K562 (cell line): ENCODE measurements around the gene EMILIN1. TPM values are rescaled to one million over a fixed set of nuclear protein-coding genes. Genes with fewer than 3 reads are reported as not detected.

ENCODE experiments used
- ATAC-seq: fragments of 200-7000 bp; cut with Tn5 transposase; 3 replicates; pipeline ENCODE4 v1.9.1; 2020; ENCODE audit warnings: moderate library complexity
- BruUV-seq: library from RNA; stranded (reverse); fragments of 400-500 nt; replicated peaks from 2 replicates; lab custom pipeline; 2021; lab: Mats Ljungman, UMichigan
- CTCF ChIA-PET: fragments of 300-600 bp; formaldehyde crosslinking; extraction: SDS; loops from one replicate; lab custom pipeline; 2021; ENCODE audit warnings: low intra/inter-chr PET ratio; lab: Yijun Ruan, JAX
- POLR2A ChIA-PET: fragments of 300-600, 350-650 bp; sonication (Branson Sonifier 250); formaldehyde crosslinking; extraction: SDS; loops from one replicate; lab custom pipeline; 2021; ENCODE audit warnings: antibody characterized with exemption, inconsistent platforms; lab: Yijun Ruan, JAX
- DNase-seq, 4 experiments: peaks; one replicate each; pipeline versions ENCODE4 v3.0.0 to v3.0.0-alpha.2; 2011 to 2018; ENCODE audit warnings: low spot score in 3 of 4, mixed read lengths in 3 of 4; ENCODE audit errors: extremely low read depth in 1 of 4
- FAIRE-seq: peaks from 2 replicates; lab custom pipeline; 2011; peaks lifted over from hg19 to GRCh38; lab: Jason Lieb, UNC
- H2AFZ ChIP-seq: 2 replicates; pipeline ENCODE4 v1.6.0; 2011; ENCODE audit warnings: low read depth, low read length, control low read depth, inconsistent platforms
- H3K27ac ChIP-seq: fragments of 200-600 bp; 3 replicates; pipeline ENCODE4 v1.8.0; 2011; ENCODE audit warnings: low read depth, mild to moderate bottlenecking, control low read depth, inconsistent platforms, low read length, moderate library complexity, mixed read lengths; ENCODE audit errors: extremely low read depth
- H3K27me3 ChIP-seq, 2 experiments: fragments of 300-600 bp in 1 of 2; 2 replicates in 1 of 2; 3 replicates in 1 of 2; pipeline versions ENCODE4 v1.6.0 to v1.8.0; 2011; ENCODE audit warnings: inconsistent platforms in 2 of 2, low read length in 2 of 2, mild to moderate bottlenecking in 1 of 2, mixed read lengths in 1 of 2, moderate library complexity in 1 of 2; ENCODE audit not compliant: control insufficient read depth in 2 of 2, insufficient read depth in 2 of 2
- H3K36me3 ChIP-seq: fragments of 300-600 bp; 3 replicates; pipeline ENCODE4 v1.8.0; 2011; ENCODE audit warnings: mild to moderate bottlenecking, low read length, inconsistent platforms; ENCODE audit not compliant: control insufficient read depth, insufficient read depth
- H3K4me1 ChIP-seq, 2 experiments: fragments of 200-600 bp in 1 of 2; replicated peaks in 1 of 2; 2 replicates in 1 of 2; 3 replicates in 1 of 2; pipeline versions ENCODE4 v1.5.1 to v1.8.0; 2011; ENCODE audit warnings: inconsistent platforms in 2 of 2, low read length in 2 of 2, mild to moderate bottlenecking in 1 of 2, mixed read lengths in 1 of 2, moderate library complexity in 1 of 2; ENCODE audit not compliant: control insufficient read depth in 2 of 2, insufficient read depth in 2 of 2
- H3K4me2 ChIP-seq: 2 replicates; pipeline ENCODE4 v1.6.1; 2011; ENCODE audit warnings: low read length, control low read depth, inconsistent platforms, mixed read lengths; ENCODE audit not compliant: insufficient read depth
- H3K4me3 ChIP-seq: fragments of 200-600 bp; sonication (generic), shearing (Covaris generic); 2 replicates; pipeline ENCODE4 v1.5.1; 2016; ENCODE audit warnings: control low read depth, inconsistent platforms
- H3K79me2 ChIP-seq: fragments of 200-600 bp; 3 replicates; pipeline ENCODE4 v1.8.0; 2011; ENCODE audit warnings: low read length, inconsistent platforms; ENCODE audit not compliant: control insufficient read depth, insufficient read depth
- H3K9ac ChIP-seq, 2 experiments: 2 replicates each; pipeline versions ENCODE4 v1.6.0 to v1.6.1; 2011; ENCODE audit warnings: low read depth in 2 of 2, low read length in 2 of 2, control low read depth in 1 of 2, inconsistent platforms in 1 of 2, mild to moderate bottlenecking in 1 of 2, mixed read lengths in 1 of 2; ENCODE audit not compliant: insufficient read depth in 1 of 2
- H3K9me1 ChIP-seq: one replicate; pipeline ENCODE4 v1.6.0; 2011; ENCODE audit warnings: inconsistent platforms, mild to moderate bottlenecking, low read length, moderate library complexity; ENCODE audit not compliant: control insufficient read depth, insufficient read depth
- H3K9me3 ChIP-seq: replicated peaks from 2 replicates; pipeline ENCODE4 v1.5.1; 2011; ENCODE audit warnings: low read depth, low read length, inconsistent platforms; ENCODE audit not compliant: control insufficient read depth, insufficient read depth
- H4K20me1 ChIP-seq: replicated peaks from 2 replicates; pipeline ENCODE4 v1.6.1; 2011; ENCODE audit warnings: low read length, inconsistent platforms, mixed read lengths; ENCODE audit not compliant: control insufficient read depth, insufficient read depth
- CREB3L1 ChIP-seq: fragments of 450-650 bp; IDR thresholded peaks from 2 replicates; pipeline ENCODE4 v1.6.1; 2014; ENCODE audit warnings: low read depth, mild to moderate bottlenecking, moderate library complexity, borderline replicate concordance
- FOXA1 ChIP-seq: fragments of 450-650 bp; IDR thresholded peaks from 2 replicates; pipeline ENCODE4 v1.6.1; 2016; ENCODE audit warnings: mild to moderate bottlenecking, borderline replicate concordance
- KLF13 ChIP-seq: fragments of 450-650 bp; IDR thresholded peaks from 2 replicates; pipeline ENCODE4 v1.6.1; 2016; ENCODE audit warnings: missing genetic modification characterization, low read depth, mild to moderate bottlenecking, missing compliant biosample characterization, moderate library complexity, borderline replicate concordance
- KLF16 ChIP-seq: IDR thresholded peaks from 2 replicates; pipeline ENCODE4 v1.6.1; 2016; ENCODE audit warnings: antibody characterized with exemption
- MEF2D ChIP-seq: conservative IDR thresholded peaks from 2 replicates; pipeline ENCODE4 v1.6.1; 2016; ENCODE audit warnings: low read depth, missing genetic modification characterization, missing compliant biosample characterization
- SIN3A ChIP-seq, 2 experiments: fragments of 150-350 bp in 1 of 2; IDR thresholded peaks; 2 replicates each; pipeline ENCODE4 v1.6.1; 2011 to 2016; ENCODE audit warnings: borderline replicate concordance in 2 of 2, low read depth in 2 of 2, low read length in 2 of 2, mild to moderate bottlenecking in 2 of 2, moderate library complexity in 2 of 2; ENCODE audit not compliant: control insufficient read depth in 1 of 2
- STAT5B ChIP-seq: fragments of 250-450 bp; sonication (Bioruptor Pico); IDR thresholded peaks from 2 replicates; pipeline ENCODE4 v1.8.0; 2021; ENCODE audit warnings: mild to moderate bottlenecking, inconsistent platforms
- ZBTB9 ChIP-seq: fragments of 450-650 bp; formaldehyde crosslinking; IDR thresholded peaks from 2 replicates; pipeline ENCODE4 v1.4.0; 2020; ENCODE audit warnings: mild to moderate bottlenecking, moderate library complexity
- ZKSCAN8 ChIP-seq: fragments of 200-800 bp; sonication (Bioruptor generic); IDR thresholded peaks from 2 replicates; pipeline ENCODE4 v1.6.1; 2016; ENCODE audit warnings: missing genetic modification characterization, missing compliant biosample characterization
- WGBS: fragments of 100-300 bp; shearing (Covaris generic); methylation state at CpG from one replicate; pipeline ENCODE4 v1.1.6; 2016; ENCODE audit warnings: low coverage, mixed read lengths; ENCODE audit not compliant: insufficient coverage; ENCODE audit errors: missing lambda C conversion rate; 5-methylcytosine and 5-hydroxymethylcytosine counted together
- in situ Hi-C: fragments of 300-500 bp; cut with MboI; formaldehyde crosslinking; loops from 4 replicates; pipeline ENCODE4 v1.15.0; 2018; ENCODE audit warnings: inconsistent platforms, mixed read lengths
- intact Hi-C: fragments of 100-400 bp; cut with micrococcal nuclease; formaldehyde crosslinking; loops from 2 replicates; pipeline ENCODE4 v1.14.2; 2022
- polyA plus RNA-seq, 8 experiments: library from polyadenylated mRNA; depleted of rRNA in 4 of 8; stranded (reverse) in 5 of 8; unstranded in 3 of 8; fragments of >200 nt; fragmentation: Nextera tagmentation in 2 of 8; fragmentation: Illumina TruSeq in 1 of 8; extraction: Ambion mirVana in 2 of 8; extraction: Trizol in 1 of 8; gene quantifications; 2 replicates each; pipeline versions ENCODE4 v1.2.1 to v1.2.3, GENCODE V29; 2011 to 2014; ENCODE audit warnings: inconsistent platforms in 1 of 8, missing spikeins in 1 of 8
- total RNA-seq, 7 experiments: library from RNA; depleted of rRNA in 6 of 7; stranded (reverse); fragments of >200 nt in 6 of 7; fragmentation: Illumina TruSeq in 2 of 7; extraction: Trizol in 2 of 7; gene quantifications; 2 replicates each; pipeline versions ENCODE4 v1.2.1 to v1.2.3, GENCODE V29; 2011 to 2021; ENCODE audit warnings: low replicate concordance in 1 of 7

The EMILIN1 gene
- total and polyA plus RNA-seq, 9 of the 15 experiments (the other 6 are each of a cell fraction or from before 2014, with no cell fraction given) = 0.04 to 2.7 (median 0.54) TPM; not detected in 2

GRCh38 chr2:27054721-27055120, 23.7 kb upstream of the EMILIN1 start:
- H2AFZ ChIP-seq = no peak overlapping the region
- H3K27ac ChIP-seq = no peak overlapping the region
- H3K9ac ChIP-seq = no peak overlapping the region; a peak in 1 of 4 replicates
- peaks cover 28 to 33% of the 10 kb centered on the region in 2 experiments; a peak in 4 of 5 replicates for H3K4me1 ChIP-seq
- peaks cover 63% of the 10 kb centered on the region for H3K36me3 ChIP-seq
- H3K4me2 ChIP-seq = no peak overlapping the region
- POLR2A ChIA-PET = interaction anchor here (0.6 to 10.5 kb wide), 7 partner anchors 9 to 122 kb away, joined by 3 to 112 read pairs (median 4); partner anchors contain the start of gene OST4
- TF ChIP-seq FOXA1 = no peak
- no peak for TF ChIP-seq CREB3L1
- no peak for TF ChIP-seq STAT5B (CRISPR knock-in tag)
- no peak for TF ChIP-seq SIN3A (IDR thresholded peaks at IDR 0.05; ENCODE audit: borderline replicate concordance in 2 of 2, control insufficient read depth in 1 of 2, low read depth in 2 of 2, low read length in 2 of 2)
- TF ChIP-seq KLF16 = no peak
- TF ChIP-seq KLF13 (tag) = no peak
- no peak for TF ChIP-seq MEF2D (tag)
- TF ChIP-seq ZBTB9 (CRISPR knock-in tag) = no peak
- no peak for TF ChIP-seq ZKSCAN8
- TF ChIP-seq, all 486 proteins: peak for 0
- intact Hi-C loops = no loop called here
- in situ Hi-C loops = no loop called here
- Histone ChIP-seq H3K4me3 (no peak overlapping the region), H3K79me2 (0 out of 3 replicates have a peak, but pooled peaks cover 5% of the 10 kb centered on the region), H3K9me1 (no peaks in the 10 kb centered on the region), H3K9me3 (no peaks in the 10 kb centered on the region), H3K27me3 (no peaks in the 10 kb centered on the region), H4K20me1 (no peaks in the 10 kb centered on the region; the same call in 1 of the 2 replicates)
- BruUV-seq = no TSS peak
- ATAC-seq = no peak
- 84% methylated on average over 11 of the region's 11 CpGs for WGBS
- no peak for FAIRE-seq
- CTCF ChIA-PET = no interaction called here
- no peak for DNase-seq
